Measurements from ENCODE around the gene CHST2.
"Not testable (repeated sequence)": the region's sequence is repeated elsewhere in the genome, so short reads cannot be mapped to it uniquely, and the experiment has no call there.

The CHST2 gene

DNA sequence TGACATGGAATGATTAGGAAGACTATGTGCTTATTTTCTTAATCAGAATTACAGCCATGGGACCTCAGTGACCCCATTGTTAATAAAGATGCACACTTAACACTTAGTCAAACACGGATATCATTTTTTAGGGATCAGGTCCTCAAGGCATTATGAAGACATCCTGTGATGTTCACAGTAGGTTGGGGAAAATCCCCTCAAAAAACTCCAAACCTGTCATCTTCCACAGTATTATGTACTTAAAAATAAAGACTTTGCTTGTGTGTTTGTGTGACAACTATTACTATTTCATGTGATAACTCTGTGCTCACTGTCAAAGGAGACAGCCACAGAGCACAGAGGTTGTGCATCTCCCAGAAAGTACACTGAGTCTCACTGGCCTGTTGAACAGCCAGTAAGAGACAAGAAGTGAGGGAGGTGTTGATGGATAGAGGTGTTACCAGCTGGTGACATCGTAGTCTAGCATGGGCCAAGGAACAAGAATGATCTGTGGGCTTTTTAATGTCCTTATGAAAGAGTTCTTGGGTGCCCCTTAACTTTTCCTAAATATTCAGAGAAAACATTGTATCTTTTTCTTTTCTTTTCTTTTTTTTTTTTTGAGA is 18.0 kb downstream of the CHST2 start:
- DNase-seq, result no peak

DNA sequence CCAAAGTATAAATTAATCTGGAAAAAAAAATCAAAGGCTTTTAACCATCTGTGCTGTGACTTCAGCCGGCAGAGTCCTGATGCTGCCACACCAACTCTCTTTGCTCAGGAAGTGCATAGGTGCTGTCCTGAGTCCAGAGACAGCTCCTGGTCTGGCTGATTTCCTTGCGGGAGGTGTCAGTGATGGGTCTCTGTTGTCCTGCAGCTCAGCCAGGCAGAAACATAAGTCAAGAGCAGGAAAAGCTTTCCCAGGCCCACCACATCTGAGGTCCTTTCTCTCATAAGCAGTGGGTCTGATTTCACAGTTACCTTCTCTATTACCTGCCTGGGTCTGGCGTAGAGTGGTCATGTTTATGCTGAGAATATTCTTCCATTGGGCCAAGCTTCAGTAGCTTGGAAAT is 19.4 kb downstream of the CHST2 start:
- DNase-seq, result no peak

DNA sequence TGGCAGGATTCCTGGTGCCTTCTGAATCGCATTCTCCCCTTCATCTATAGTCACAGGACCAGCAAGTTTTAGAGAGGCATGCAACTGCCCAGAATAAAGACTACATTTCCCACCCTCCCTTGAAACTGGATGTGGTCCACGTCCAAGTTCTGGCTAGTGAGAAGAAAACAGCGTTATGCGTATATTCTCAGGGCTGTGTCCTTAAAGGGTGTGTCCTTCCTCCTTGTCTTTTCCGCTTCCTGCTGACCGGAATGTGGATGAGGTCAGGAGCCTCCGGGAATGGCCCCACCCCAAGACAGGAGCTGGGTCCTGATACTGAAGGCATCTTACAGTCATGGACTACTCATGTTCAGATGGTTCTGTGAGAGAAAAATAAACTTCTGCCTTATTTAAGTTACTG is 20.2 kb downstream of the CHST2 start:
- DNase-seq, result no peak

DNA sequence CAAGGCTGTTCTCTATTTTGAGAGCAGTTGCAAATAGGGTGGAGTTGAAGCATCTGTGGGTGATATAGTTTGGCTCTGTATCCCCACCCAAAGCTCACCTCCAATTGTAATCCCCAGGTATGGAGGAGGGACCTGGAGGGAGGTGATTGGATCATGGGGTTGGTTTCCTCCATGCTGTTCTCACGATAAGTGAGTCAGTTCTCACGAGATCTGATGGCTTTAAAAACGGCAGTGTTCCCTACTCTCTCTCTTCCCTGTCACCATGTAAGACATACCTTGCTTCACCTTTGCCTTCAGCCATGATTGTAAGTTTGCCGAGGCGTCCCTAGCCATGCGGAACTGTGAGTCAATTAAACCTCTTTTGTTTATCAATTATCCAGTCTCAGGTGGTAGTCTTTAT is 21.0 kb downstream of the CHST2 start:
- no peak for DNase-seq

DNA sequence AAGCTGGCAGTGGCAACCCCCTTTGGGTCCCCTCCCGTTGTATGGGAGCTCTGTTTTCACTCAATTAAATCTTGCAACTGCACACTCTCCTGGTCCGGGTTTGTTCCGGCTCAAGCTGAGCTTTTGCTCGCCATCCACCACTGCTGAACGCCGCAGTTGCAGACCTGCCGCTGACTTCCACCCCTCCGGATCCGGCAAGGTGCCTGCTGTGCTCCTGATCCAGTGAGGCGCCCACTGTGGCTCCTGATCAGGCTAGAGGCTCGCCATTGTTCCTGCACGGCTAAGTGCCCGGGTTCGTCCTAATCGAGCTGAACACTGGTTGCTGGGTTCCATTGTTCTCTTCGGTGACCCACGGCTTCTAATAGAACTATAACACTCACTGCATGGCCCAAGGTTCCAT is 22.8 kb downstream of the CHST2 start:
- DNase-seq, result no peak

DNA sequence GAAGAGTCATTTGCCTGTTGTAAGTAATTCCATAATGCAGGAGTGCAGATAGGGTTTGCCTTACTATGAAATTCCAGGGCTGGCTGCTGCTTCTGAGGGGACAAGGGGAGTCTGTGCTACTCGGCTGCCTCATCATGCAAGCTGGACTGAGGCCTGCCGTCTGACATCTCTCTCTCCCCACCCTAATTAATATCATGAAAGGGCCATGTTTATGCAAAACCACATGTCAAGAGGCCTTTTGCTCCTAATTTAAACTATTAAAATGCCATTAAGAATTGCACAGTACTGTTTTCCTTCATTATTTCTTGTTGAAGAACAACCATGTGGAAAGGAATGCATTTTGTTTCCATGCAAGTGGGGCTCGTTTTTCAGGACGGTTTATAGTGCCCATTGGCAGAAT is 26.3 kb downstream of the CHST2 start:
- no peak for DNase-seq

DNA sequence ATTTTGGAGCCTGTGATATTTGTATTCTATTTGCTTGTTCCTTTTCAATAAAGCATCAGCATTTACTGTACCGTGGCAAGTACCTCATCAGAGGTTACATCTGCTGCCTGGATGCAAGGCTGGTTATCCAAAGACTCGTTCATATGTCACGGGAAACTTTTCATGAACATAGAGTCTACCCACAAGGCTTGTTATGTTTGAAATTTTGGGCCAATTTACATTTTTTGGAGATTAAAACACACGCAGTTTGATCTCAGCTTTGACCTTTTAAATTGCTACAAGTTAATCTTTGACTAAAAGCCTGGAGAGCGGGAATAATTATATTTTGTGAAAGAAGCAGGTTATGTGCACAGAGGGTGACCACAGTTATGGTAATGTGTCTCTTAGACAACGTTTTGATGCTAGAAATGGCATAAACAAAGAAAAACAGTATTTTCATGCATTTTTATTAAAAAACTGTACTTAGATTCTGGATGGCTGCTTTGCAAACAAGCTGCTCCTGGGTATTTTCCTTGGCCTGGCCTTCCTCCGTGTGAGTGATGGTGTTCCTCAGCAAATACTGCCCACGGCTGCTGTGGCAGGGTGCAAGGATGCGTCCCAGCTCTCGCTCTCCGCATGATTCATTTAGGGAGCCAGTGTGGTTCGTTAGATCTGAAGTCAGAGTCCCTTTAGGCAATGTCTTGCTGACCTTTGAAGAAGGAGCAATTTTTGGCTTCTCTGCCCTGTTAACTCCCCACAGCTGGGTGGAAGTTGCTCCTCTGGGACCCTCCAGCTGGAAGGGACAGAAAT is 27.1 kb downstream of the CHST2 start:
- DNase-seq, result no peak

DNA sequence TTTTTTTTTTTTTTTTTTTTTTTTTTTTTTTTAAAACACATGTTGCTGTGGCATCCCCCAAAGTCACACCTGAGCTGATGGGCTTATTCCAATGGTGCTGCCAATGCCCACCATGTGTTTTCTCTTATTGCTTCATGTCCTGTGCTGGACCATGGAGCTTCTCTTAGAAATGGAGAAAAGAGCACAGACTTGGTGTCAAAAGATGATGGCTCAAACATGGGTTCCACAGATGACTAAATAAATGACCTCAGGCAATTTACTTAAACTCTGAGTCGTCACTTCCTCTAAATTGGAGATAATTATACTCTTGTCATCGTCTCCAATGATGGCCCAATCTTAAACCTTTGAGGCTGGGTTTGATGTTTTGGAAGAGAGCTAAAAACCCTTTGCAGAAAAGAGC is 28.1 kb downstream of the CHST2 start:
- no peak for DNase-seq

DNA sequence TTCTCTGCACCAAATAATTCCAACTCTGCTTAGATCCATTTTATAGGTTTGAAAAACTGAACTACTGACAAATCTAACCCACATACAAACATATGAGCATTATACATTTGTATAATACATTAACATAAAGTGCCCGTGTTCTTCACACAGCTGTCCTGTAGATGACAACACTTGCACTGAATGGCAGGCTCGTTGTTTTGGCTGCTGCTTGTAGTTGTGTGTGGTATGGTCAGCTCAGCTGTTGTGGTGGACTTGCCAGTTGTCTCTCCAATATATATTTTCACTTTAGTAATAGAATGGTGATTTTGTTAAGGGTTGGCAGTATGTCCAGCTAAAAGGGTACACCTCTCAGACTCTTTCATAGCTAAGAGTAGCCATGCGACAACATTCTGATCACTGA is 30.5 kb downstream of the CHST2 start:
- DNase-seq, result no peak

DNA sequence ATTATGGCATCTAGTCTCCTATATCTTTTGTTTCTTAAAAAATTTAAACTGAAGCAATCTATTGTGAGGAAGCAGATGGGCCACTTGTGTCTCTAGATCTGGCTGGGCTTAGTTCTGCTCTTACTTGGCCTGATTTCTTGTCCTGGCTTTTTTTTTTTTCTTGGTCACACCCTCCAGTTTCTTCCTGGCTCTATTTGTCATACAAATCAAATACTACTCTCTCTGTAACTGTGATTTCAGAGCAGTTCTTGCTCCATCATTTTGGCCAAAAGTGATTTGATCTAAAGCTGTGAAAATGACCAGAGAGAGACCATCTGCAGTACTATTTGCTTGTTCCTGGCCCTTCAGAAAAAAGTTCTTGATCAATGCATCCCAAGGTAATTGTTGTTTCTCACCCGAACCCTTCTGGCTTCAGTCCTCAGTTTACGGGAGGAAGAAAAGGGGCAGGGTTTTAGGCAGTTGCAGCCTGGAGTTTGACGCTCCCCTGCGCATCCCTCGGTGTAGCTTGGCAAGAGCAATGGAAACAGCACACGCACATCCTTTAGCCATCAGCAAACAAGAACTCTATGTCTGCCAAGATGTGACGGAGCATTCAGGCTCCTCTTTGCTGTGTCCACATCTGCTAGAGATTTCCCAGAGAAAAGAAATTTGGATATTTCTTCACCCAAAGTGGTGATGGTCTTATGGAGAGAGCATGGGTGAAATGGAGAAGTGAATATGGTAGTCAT is 31.6 kb downstream of the CHST2 start:
- no peak for DNase-seq

DNA sequence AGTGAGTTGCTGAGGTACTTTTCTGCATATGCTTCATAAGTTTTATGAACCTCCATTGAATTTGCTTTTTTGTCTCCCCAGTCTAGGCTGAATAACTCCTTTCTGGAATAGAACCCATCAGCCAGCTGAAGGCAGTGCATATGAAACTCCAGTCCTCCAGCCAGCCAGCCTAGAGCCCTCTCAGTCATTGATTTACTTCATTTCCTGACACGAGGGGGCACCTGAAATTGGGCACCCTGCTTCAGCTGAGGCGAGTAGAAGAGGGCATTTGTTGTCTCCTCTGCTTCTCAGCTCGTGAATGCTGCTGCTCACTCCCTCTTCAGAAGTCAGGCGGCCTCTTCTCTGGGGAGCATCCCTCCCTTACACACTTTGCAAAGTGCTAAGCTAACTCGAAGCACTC is 32.5 kb downstream of the CHST2 start:
- DNase-seq, result no peak

DNA sequence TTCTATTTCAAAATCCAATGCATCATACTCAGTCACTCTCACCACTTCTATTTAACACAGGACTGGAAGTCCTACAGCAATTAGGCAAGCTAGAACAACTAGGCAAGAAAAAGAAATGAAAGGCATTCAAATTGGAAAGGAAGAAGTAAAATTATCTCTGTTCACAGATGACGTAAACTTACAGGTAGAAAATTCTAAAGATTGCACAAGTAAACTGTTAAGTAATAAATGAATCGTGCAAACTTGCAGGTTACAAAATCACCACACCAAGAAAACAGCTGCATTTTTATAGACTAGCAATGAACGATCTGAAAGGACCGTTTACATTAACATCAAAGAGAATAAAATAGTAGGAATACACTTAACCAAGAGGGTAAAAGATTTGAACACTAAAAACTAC is 36.2 kb downstream of the CHST2 start:
- no peak for DNase-seq

DNA sequence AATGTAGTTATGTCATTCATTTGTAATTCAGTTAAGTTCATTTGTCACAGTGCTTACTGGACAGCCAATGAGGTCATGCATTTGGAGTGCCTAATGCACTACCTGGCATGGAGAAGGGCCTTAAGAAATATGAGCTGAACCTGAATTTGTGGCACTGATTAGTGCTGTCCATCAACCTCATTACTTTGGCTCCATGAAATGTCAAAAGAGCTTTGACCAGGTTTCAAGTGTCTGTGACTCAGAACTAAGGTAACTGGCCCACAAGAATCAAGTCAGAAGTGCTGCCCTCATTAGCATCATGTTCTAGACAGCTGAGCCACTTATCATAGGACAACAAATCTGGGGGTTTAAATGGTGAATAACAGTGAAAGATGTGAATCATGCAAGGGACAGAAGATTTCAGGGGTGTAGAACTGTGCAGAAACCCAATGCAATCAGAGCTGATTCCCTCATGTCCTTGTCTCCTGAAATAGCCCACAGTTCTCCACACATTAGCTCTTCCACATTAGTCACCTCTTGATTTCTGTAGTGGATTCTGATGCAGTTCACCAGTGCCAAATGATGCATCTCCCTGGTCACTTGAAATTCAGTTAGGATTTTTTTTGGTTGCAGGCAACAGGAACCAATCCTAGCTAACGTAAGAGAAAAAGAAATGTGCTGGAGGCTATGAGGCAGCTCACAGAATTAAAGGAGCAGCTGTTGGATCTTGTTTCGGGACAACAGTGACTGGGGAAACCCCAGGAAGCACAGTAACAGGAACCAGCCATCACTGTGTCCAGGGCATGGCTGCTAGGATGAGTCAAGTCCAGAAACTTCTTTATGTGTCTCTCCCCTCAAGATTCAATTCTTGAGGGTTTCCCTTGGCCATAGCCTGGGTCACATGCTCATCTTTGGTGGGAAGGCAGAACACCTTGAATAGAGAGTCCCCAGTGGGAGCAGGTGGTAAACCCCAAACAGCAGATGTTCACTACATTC is 38.7 kb downstream of the CHST2 start:
- DNase-seq, result no peak

DNA sequence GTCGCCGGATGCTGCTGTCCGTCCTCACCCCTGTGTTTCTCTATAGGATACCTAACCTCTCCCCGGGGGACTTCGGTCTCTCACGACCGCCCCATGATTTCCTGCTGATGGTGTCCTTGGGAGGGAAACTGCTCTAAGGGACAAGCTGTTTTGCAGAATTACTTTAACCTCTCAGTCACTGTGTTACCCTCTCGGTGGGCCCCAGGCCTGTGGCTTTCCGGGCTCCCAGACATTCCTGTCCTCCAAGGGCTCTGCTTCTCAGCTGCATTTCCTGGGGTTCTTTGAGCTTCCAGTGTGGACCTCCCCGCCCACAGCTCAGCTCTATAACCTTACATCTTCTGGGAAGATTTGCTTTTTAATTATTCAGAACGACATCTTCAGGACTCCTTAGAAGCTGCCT is 40.9 kb downstream of the CHST2 start:
- DNase-seq, result no peak

DNA sequence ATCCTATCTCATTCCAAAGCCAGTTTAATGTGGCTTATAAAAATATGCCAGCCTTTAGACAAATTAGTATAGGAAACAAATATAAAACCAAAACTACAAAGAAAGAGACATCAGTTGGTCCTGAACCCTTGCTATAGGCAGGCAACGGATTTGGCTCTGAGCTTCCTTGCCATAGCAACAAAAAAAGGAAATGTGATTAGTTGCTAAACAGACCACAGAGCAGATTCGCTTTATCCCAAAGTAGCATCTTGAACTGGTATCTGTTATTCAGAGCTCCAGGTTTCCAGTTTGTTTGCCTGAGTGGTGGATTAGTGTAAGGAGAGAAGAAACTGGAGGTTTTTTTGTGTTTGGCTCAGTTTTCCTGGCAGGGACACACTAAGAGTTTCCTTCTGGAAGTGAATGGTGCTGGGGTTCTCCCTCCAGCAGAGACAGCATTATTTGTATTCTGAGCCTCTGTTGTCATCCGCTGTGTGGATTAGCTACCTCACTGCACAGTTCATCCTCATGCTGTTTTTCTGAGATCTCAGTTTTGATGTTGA is 44.1 kb downstream of the CHST2 start:
- DNase-seq, result no peak

DNA sequence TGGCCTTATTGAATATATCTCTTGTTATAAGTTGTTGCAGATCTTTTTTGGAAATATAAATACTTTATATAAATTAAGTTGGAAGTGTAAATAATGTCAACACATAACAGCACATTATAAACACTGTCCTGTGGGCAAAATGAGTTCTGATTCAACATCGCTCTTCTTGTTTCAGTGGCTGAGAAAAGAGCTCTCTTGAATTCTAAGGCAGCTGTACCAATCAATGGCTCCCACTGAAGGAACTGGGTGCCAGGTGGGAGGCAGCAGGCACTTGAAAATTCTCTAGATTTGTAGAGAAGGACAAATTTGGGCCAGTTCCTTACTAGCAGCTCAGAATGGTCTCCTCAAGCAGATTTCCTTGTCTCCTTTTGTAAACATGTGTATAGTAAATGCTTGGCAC is 45.6 kb downstream of the CHST2 start:
- DNase-seq, result no peak

DNA sequence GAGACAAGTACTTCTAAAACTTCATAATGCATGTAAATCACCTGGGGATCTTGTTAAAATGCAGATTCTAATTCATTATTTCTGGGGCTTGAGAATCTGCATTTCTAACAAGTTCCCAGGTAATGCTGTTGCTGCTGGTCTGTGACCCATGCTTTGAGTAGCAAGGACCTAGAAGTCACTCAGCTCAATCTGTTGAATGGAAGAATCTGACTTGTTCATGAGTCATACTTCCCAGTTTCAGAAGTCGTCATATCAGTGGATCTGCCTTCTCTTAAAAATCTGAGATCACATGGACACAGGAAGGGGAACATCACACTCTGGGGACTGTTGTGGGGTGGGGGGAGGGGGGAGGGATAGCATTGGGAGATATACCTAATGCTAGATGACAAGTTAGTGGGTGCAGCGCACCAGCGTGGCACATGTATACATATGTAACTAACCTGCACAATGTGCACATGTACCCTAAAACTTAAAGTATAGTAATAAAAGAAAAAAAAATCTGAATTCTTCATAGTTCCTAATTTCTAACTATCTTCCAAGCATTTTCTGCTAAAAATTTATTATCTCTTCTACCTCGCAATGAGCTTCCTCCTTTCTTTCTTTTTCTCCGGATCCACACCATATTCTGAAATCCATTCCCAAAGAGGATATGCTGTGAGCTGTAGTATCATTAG is 46.2 kb downstream of the CHST2 start:
- not testable (repeated sequence) for DNase-seq

DNA sequence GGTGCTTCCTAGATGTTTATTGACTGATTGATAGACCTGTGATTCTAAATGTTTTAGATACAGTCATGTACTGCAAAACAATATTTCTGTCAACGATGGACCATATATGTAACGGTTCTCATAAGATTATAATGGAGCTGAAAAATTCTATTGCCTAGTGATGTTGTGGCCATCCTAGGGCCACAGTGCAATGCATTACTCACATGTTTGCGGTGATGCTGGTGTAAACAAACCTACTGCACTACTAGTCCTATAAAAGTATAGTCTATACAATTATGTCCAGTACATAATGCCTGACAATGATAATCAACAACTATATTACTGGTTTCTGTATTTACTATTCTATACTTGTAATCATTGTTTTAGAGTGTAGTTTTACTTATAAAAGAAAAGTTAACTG is 46.8 kb downstream of the CHST2 start:
- no peak for DNase-seq

DNA sequence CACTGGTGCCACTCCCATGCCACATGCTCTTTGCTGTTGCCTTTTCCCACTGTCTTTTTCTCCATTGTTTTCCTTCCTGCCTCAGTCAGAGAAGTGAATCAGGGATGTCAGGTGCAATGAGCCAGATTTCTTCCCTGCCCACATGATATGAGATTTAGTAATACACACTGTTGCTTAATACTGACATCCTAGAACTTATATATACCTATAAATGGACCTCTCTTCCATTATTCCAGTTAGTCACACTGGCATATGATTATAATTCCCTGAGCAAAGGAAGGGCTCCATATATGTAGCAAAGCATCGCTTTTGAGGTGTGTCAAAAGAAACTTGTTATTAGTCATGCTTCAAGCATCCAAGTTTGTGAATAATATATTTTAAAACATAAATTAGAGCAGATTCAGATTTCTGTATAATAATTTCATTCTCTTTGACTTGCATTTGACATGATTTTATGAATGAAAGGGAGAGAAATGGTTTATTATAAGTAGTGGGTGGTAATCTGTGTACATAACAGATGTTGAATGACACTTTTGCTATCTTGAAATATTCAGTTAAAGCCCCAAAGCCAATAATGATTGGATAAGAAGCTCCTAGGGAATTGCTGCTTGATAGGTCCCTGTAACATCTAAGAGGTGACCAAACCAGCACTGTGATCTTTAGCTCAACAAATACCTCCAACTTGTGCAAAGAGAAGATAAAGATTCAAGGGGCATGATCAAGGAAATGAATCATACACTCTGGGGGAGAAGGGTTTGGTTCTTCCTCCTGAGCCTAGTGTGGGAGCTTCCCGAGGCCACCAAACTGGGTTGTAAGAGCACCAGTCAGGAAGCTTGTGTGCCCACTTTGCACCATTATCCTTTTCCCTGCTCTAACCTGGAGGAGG is 48.6 kb downstream of the CHST2 start:
- no peak for DNase-seq

DNA sequence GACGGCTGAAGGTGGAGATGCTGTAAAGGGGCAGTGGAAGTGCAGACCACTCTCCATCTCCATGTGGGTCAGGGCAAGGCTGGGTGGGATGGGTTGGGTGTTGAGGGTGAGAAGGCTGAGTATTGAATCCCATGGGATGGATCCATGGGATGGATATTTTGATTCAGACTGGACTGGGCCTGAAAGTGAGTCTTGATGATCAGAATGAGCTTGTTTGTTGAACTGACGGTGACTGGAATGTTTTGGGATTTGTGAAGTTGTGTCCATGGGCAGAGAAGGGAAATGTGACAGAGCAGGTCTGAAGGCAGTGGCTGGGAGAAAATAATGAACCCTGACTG is 49.3 kb downstream of the CHST2 start:
- DNase-seq, result no peak

DNA sequence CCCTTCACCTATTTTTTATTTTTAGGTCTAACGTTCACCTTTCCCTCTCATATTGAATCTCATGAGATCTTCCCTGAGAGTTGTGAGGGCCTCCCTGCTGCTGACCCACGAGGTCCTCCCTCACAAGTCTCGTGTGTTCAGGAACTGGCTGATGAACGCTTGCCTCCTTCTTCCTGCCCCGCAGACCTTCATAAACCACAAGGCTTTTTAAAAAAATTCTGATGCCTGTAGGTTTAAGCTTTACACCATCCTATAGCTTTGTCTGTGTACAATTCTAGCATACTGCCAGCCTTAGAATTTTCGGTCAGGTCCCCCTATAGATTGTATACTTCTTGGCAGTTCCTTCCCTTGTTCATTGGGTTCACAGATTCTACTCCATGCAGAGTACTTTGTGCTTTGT is 50.5 kb downstream of the CHST2 start:
- no peak for DNase-seq

Data from NCI-H2081 (cell line).